NCI-H774 (cell line): ENCODE results near the gene SACS.
"Not testable (repeated sequence)": the region's sequence is repeated elsewhere in the genome, so short reads cannot be mapped to it uniquely, and the experiment has no call there.

Source experiments
- DNase-seq: peaks from one replicate; lab custom pipeline; 2025; lab: John Stamatoyannopoulos, UW

SACS gene

GRCh38 chr13:23356368-23356767 is 77.1 kb downstream of the SACS start:
- DNase-seq: no peak

DNA sequence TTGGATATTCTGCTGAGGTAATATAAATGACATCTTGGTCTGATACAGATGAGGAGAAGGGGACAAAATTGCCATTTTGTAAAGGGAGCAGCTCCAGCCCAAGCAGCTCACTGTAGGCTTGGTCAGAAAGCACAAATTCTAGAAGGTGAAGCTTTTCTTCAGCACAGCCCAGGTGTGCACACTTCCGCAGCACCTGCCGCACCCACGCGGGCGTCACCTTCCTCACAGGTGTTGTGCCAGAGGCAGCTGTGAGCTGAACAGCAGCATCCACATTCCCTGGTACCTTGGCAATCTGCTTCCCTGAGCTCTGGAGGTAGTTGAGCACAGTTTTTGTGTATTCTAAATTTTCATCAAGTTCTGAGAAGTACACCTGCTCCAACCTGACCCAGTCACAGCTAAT is 79.0 kb downstream of the SACS start:
- no peak for DNase-seq

GRCh38 chr13:23352161-23352560 is 81.3 kb downstream of the SACS start:
- no peak for DNase-seq

DNA sequence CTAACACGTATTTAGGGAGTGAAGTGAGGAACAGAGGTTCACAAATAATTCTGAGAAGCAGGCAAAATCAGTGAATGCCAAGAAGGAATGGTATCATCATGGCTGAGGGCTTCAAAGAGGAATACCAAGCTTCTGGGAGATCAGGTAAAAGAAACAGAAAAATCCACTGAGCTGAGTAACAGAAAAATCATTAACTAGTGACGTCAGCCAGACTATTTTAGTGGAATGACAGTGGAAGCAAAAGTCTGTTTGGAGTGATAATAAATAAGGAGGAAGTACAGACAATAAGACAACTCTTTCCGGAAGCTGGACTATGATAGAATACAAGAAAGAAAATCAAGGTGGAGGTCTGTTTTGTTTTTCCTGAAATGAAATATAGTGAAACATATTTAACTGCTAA is 83.5 kb downstream of the SACS start:
- DNase-seq: no peak

GRCh38 chr13:23349161-23349897 is 84.2 kb downstream of the SACS start:
- DNase-seq: no peak

DNA sequence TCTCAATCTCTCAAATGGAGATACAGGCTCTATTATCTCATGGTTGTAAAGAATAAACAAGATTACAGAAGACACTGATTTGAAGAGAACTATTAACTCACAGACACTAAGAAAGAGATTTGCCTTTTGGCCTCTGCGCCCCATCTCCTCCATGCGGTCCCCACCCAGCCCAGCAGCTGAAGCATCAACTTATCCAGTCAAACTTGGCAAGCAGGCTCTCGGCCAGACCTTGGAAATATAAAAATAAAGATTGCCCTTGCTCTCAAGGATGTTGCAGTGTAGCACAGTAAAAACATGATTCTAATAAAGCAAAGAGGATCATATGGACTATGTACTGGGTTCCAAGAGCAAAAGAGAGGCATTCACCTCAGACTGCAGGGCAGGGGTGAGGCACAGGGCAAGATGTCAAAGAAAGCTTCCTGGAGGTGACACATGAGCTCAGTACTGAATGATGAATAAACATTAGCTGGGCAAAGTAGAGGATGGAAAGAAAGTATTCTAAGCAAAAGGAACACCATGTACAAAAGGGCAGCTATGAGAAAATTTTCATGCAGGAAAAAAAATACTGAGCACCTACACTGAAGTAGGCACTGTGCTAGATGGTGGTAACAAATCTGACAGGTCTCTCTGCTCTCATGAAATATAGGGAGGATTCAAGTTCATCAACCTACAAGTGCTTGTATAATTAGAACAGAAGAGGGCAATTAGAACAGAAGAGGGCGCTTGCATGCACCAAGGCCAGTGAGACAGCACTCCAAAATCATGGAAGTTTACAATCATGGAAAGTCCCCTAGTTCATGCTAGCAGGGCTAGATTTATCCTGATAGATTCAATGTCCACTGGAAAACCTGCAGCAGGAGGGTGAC is 85.0 kb downstream of the SACS start:
- no peak for DNase-seq

DNA sequence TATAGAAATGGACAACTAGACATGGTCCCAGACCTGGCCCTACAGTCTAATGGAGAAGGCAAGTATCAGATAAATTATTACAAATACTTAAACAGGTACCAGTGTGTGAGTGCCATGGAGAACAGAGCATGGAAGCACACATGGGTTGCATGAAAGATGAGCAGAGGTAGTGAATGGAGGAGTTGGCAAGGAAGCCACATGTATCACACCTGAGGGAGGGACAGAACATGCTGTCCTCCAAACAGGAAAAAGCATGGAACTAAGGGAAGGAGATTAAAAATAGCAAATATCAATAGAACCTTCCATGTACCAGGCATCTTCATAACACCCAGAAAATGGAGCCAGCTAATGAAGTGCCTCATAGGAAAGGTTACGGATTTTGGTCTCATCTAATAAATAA is 85.9 kb downstream of the SACS start:
- no peak for DNase-seq

- no peak for DNase-seq
These were observed 88.4 kb downstream of the SACS start for GRCh38 chr13:23344931-23345595.

DNA sequence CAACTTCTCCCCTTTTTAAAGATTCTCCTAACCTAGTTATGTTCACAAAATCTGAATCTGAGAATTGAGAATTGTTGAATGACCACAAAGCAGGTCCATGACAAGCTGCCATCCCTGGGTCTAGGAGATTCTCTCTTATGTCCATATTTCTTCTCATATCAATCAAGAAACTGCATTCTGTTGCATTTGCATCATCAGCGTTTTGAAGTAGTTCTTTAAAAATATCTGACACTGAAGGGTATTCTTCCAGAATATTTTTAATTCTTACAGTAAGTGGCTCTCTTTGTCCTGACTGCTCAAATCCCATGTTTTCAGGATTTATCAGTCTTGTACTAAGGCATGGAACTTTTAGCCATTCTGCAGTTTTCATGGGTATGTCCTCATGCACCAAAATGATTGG is 94.3 kb downstream of the SACS start:
- DNase-seq: no peak

GRCh38 chr13:23330356-23330755 is 103.1 kb downstream of the SACS start:
- no peak for DNase-seq

DNA sequence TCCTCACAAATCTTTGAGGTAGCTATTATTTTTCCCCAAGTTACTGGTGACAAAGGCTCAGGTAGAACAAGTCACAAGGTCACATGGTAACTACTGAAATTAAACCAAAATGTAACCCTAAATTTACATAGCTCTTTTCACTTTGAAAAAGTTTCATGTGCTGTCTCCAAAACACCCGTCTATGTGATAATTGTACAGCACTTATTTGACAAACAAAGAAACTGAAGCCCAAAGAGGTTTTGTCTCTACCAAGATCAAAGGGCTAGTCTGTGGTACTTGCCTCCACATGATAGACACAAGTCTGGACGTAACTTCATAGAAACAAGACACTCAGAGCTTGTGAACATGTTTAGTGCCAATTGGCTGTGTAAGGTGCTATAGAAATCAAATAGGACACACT is 108.3 kb downstream of the SACS start:
- no peak for DNase-seq

DNA sequence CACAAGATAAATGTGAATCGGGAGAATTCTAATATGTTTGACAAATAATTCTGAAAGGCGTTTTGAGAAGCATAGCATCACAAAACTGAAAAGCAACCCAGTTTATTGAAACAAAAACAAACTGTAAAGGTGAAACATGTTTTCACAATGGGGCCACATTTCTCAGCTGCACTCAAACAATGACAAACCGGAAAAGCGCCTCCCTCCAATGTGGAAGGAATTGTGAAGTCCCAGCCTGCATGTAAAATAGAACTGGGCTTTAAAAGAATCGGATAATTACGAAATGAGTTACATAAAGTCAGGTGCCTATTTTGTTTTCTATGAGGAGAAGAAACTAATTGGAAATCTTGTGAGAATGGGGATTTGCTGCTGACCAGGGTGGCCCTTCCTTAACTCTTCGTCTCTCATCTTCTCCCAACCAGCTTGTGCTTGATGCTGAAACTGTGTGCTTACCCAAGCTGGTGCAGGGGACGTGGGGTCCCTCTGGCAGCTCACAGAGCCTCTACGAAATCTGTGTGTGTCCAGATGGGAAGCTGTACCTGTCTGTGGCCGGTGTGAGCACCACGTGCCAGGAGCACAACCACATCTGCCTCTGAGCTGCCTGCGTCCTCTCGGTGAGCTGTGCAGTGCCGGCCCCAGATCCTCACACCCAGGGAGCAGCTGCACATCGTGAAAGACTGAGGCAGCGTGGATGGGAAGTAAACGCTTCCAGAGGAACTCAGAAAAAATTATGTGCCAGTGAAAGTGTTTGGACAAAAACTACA is 109.4 kb downstream of the SACS start:
- DNase-seq: no peak

DNA sequence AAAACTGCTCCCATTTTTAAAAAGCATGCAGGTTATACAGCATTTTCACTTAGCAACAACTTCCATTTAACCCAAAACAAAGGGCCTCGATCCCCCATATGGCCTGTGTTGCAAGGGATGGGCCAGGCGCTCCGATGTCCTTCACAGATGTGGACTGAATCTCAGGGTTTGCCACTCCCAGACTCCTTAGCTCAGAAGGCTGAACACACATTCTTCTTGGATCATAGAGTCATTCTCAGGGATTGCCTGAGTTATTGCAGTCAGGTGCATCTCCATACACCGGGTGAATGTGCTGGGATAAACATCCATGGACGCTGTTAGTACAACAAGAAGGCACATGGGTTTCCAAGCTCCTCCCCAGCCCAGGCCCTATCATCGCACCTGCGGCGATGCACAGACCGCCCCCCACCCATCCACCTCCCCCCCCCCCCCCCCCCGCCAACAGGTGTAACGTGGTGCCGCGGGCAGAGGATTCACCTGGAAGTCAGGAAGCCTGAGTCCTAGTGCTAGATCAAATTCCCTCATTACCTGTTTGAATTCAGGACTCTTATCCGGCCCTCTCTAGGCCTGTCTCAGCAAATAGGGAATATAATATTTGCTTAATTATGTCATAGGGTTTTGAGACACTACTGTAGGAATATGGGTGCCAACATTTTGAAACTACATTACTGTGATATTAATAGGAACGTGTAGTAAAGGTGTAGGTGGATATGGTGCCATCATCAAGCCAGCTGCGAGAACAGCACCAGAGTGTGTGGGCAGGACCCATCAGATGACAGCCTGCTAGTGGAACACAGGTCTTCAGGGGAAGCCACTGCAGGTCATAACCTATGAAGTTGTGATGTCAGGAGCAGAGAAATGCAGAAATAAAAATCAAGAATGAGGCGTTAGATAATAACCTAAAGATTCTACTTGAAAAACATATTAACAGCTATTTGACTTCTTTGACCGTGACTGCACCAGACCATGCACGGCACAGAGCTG is 110.9 kb downstream of the SACS start:
- DNase-seq: no peak

- no peak for DNase-seq
These were observed 111.8 kb downstream of the SACS start for GRCh38 chr13:23321535-23322241.

- DNase-seq: no peak
These were observed 112.5 kb downstream of the SACS start for GRCh38 chr13:23320926-23321534.

DNA sequence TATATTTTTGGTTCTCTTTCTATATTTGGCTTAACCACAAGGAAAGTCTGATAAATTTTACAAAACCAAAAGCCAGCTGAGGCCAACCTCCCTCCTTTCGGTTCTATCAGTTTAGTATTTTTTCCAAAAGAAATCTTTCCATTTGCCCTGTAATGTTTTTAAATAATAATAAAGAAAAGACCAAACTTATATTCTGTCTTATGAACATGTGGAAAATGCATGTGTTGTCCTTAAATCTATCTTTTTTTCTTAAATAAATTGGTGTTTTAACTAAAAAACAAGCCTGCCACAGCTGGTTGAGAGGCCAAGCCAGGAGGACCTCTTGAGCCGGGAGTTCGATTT is 113.6 kb downstream of the SACS start:
- DNase-seq: no peak

GRCh38 chr13:23314837-23315236 is 118.7 kb downstream of the SACS start:
- not testable (repeated sequence) for DNase-seq

- DNase-seq: no peak
These were observed 140.9 kb downstream of the SACS start for GRCh38 chr13:23292586-23292985.

DNA sequence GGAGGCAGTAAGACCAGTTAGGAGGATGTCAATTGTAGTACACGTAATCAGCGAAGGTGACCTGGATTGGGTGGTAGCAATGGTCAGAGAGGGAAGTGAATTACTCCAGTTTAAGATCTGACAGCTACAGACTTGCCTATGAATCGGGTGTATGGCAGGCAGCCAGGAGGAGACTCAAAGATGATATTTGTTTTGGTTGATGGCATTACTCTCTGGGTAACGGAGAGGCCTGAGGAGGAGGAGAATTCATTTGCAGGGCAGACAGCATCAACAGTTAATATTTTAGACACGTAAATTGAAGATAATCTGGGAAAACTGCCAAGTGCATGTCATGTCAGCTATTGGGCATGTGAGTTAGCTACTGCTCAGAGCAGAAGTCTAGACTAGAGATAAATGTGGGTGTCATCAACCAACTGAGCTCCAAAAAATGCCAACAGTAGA is 143.6 kb downstream of the SACS start:
- no peak for DNase-seq

GRCh38 chr13:23288995-23289394 is 144.5 kb downstream of the SACS start:
- no peak for DNase-seq
